ENCODE results near the gene GTPBP3.

Gene GTPBP3

GRCh38 chr19:17320435-17320834, 16.9 kb upstream of the GTPBP3 start:
- H3K4me3 ChIP-seq (ENCODE audit: low read depth, low read length) = no peak overlapping the region
- no peak for DNase-seq (ENCODE audit: low read depth)
- TF ChIP-seq, protein P1, sequence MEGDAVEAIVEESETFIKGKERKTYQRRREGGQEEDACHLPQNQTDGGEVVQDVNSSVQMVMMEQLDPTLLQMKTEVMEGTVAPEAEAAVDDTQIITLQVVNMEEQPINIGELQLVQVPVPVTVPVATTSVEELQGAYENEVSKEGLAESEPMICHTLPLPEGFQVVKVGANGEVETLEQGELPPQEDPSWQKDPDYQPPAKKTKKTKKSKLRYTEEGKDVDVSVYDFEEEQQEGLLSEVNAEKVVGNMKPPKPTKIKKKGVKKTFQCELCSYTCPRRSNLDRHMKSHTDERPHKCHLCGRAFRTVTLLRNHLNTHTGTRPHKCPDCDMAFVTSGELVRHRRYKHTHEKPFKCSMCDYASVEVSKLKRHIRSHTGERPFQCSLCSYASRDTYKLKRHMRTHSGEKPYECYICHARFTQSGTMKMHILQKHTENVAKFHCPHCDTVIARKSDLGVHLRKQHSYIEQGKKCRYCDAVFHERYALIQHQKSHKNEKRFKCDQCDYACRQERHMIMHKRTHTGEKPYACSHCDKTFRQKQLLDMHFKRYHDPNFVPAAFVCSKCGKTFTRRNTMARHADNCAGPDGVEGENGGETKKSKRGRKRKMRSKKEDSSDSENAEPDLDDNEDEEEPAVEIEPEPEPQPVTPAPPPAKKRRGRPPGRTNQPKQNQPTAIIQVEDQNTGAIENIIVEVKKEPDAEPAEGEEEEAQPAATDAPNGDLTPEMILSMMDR (IDR thresholded peaks at IDR 0.05; ENCODE audit: low read depth, low read length, missing control alignments) = no peak

DNA sequence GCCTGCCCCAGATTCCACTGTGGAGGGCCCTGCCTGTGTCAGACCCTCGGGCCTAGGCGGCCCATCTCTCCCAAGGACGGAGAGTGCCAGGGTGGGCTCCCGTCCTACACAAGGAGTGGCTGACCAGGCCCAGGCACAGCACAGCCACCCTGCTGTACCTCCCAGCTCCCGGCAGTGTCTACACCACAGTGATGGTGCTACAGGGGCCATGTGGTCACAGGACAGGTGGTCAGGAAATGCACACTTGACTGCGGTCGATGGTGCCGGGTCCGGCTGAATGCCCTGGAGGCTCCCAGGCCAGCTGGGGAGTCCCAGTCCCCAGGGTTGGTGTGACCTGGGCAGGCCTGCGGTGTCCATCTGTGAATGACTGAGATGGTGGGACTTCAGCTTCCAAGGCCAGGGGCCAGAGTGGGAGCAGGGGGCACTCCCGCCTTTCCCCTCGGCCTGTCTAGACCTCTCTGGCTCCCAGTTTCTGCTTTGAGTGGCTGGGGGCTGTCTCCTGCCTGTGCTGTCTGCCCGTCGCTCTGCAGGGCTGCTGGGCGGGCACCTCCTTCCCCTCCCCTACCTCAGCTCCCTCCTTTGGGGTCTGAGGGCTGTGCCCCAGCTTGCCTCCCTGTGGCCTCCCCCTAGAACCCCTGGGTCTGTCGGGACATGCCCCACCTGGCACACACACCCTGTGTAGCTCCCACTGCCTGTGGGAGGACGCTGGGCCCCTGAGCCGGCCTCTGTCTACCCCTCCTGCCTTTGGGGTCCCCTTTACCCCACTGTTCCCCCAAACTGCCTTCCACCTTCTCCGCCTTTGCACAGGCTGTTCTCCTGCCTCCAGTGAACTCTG, 15.5 kb upstream of the GTPBP3 start:
- DNase-seq (ENCODE audit: low read depth) = no peak
- TF ChIP-seq, protein P1 (IDR thresholded peaks at IDR 0.05; ENCODE audit: low read depth, low read length, missing control alignments) = no peak

GRCh38 chr19:17322854-17323253, 14.5 kb upstream of the GTPBP3 start:
- TF ChIP-seq, protein P1 (IDR thresholded peaks at IDR 0.05; ENCODE audit: low read depth, low read length, missing control alignments) = no peak
- H3K4me3 ChIP-seq (ENCODE audit: low read depth, low read length) = no peak overlapping the region
- no peak for DNase-seq (ENCODE audit: low read depth)

More for the DNA sequence above, 15.5 kb upstream of the GTPBP3 start:
- no peak overlapping the region for H3K4me3 ChIP-seq (ENCODE audit: low read depth, low read length)

- TF ChIP-seq, protein P1 (IDR thresholded peaks at IDR 0.05; ENCODE audit: low read depth, low read length, missing control alignments) = no peak
- no peak overlapping the region for H3K4me3 ChIP-seq (ENCODE audit: low read depth, low read length)
- DNase-seq (ENCODE audit: low read depth) = no peak
Observed at GRCh38 chr19:17323300-17323963, 13.9 kb upstream of the GTPBP3 start.

GRCh38 chr19:17323964-17324332, 13.4 kb upstream of the GTPBP3 start:
- H3K4me3 ChIP-seq (ENCODE audit: low read depth, low read length) = no peak overlapping the region
- TF ChIP-seq, protein P1 (IDR thresholded peaks at IDR 0.05; ENCODE audit: low read depth, low read length, missing control alignments) = no peak
- no peak for DNase-seq (ENCODE audit: low read depth)

DNA sequence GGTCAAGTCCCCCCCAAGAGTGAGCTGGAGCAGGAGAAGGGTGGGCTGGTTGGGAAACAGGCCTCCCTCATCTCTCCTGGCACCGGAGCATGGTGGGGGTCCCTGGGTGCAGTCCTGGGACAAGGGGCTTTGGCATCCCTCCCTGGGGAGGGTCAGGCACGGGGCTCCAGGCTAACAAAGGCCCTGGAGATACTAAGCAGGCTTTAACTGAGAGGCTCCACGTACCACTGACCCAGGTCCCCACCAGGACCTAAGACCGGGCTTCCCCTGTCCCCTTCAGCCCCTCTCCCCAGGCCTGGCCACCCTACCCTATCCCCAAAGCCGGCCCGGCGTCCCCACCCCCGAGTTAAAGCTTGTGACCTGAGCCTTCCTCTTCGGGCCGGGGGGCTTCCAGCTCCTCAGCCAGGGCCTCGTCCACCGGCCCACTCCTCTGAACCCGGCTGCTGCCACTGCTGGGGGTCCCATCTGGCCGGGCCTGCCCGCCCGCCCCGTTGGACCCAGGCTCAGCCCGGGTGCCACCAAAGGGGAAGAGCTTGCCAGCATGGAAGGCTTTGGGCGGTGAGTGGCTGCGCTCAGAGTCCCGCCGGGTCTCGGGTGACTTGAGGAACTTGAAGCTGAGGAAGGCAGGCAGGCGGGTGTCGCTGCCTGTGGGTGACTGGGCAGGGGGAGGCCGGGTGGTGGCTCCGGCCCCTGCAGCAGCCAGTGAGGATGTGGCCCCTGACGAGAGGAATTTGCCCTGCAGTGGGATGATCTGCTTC, 12.8 kb upstream of the GTPBP3 start:
- TF ChIP-seq, protein P1 (IDR thresholded peaks at IDR 0.05; ENCODE audit: low read depth, low read length, missing control alignments) = no peak

More for the DNA sequence above, 12.8 kb upstream of the GTPBP3 start:
- H3K4me3 ChIP-seq (ENCODE audit: low read depth, low read length) = no peak overlapping the region
- DNase-seq (ENCODE audit: low read depth) = no peak

All from GM12864 (cell line).